Fibroblast of villous mesenchyme (primary cell): ENCODE data around the gene PCYT2. TPM values are rescaled to one million over a fixed set of nuclear protein-coding genes. Genes with fewer than 3 reads are reported as not detected.

ENCODE experiments used
- DNase-seq: peaks from one replicate; pipeline ENCODE4 v3.0.0-alpha.2; 2010; ENCODE audit warnings: low read depth
- H3K4me3 ChIP-seq: 2 replicates; pipeline ENCODE4 v1.5.1; 2011; ENCODE audit warnings: low read depth, mild to moderate bottlenecking, low read length
- total RNA-seq: library from RNA; depleted of rRNA; stranded (reverse); fragments of >200 nt; gene quantifications from 2 replicates; pipeline ENCODE4 v1.2.3, GENCODE V29; 2012
- TF ChIP-seq, protein P1 (sequence below): IDR thresholded peaks from 2 replicates; pipeline ENCODE4 v1.5.1; 2012; ENCODE audit warnings: low read depth, mild to moderate bottlenecking, low read length; ENCODE audit not compliant: insufficient read depth

Gene PCYT2
- total RNA-seq, 1 donor, result 70.8 TPM

DNA sequence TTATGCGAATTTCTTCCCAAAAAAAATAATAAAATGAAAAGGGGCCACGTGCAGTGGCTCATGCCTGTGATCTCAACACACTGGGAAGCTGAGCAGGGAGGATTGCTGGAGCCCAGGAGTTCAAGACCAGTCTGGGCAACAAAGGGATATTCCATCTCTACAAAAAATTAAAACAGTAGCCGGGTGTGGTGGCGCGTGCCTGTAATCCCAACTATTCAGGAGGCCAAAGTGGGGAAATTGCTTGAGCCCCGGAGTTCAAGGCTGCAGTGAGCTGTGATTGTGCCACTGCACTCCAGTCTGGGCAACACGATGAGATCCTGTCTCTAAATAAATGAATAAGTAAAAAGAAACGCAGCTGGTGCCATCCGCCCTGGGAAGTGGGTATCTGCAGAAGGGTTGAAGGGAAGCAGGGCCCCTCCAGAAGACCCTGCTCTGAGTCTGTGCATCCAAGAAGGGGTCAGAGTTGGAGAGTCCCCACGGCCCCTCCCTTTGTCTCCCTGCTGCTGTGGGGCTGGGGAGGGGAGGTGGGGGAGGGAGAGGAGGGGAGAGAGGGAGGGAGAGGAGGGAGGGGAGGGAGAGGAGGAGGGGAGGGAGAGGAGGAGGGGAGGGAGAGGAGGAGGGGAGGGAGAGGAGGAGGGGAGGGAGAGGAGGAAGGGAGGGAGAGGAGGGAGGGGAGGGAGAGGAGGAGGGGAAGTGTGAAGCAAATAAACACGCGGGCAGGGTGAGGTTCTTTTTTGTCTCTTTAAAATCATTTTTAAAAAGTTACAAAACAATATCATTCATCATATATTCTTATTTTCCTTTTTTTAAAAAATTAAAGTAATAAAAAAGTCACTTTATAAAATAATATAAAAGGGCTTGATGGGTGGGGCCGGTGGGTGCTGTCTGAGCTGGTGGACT, 40.8 kb upstream of the PCYT2 start:
- no peak for DNase-seq
- no peak overlapping the region for H3K4me3 ChIP-seq
- TF ChIP-seq, protein P1, sequence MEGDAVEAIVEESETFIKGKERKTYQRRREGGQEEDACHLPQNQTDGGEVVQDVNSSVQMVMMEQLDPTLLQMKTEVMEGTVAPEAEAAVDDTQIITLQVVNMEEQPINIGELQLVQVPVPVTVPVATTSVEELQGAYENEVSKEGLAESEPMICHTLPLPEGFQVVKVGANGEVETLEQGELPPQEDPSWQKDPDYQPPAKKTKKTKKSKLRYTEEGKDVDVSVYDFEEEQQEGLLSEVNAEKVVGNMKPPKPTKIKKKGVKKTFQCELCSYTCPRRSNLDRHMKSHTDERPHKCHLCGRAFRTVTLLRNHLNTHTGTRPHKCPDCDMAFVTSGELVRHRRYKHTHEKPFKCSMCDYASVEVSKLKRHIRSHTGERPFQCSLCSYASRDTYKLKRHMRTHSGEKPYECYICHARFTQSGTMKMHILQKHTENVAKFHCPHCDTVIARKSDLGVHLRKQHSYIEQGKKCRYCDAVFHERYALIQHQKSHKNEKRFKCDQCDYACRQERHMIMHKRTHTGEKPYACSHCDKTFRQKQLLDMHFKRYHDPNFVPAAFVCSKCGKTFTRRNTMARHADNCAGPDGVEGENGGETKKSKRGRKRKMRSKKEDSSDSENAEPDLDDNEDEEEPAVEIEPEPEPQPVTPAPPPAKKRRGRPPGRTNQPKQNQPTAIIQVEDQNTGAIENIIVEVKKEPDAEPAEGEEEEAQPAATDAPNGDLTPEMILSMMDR, result no peak

GRCh38 chr17:81950501-81950900, 39.3 kb upstream of the PCYT2 start:
- no peak overlapping the region for H3K4me3 ChIP-seq
- no peak for DNase-seq
- TF ChIP-seq, protein P1, result no peak

DNA sequence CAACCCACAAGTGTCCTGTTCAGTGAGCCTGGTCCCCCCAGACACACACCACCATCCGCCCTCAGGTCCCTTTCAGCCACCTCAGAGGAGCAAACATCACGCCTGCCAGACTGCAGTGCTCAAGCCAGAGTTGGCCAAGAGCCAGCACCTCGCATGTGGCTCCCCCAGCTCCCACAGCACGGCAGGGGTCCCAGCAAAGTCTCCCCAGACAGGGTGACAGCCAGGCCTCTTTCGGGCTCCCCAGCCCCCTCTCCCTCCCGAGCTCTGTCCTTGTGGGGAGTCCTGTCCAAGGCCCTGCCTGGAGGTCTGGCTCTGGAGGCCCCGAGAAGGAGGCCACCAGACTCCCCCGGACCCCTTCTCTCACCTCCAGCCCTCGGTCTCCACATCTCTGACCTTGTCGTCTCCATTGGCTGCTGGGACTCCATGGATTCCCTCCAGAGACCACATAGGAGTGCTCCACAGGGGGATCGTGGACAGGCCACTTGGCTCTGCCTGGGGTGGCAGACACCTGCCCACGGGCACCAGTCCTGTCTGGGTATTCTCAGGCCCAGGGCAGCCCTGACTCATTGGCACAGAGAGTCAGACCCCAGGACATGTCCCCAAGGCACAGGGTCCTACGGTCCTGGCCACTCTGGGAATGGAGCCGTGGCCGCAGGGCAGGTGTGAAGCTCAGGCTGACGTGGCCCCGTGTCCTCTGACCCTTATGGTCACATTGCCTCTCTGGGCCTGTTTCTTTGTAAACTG, 37.6 kb upstream of the PCYT2 start:
- DNase-seq, result no peak
- H3K4me3 ChIP-seq, result no peak overlapping the region
- TF ChIP-seq, protein P1, result no peak

GRCh38 chr17:81947189-81947588, 36.0 kb upstream of the PCYT2 start, which contains the start of gene MYADML2:
MYADML2 (minus strand) TSS chr17:81947233; CDS start chr17:81941741, 5,492 bp downstream.
- DNase-seq, result no peak
- TF ChIP-seq, protein P1, result no peak
- no peak within 1 kb of the TSS for H3K4me3 ChIP-seq

DNA sequence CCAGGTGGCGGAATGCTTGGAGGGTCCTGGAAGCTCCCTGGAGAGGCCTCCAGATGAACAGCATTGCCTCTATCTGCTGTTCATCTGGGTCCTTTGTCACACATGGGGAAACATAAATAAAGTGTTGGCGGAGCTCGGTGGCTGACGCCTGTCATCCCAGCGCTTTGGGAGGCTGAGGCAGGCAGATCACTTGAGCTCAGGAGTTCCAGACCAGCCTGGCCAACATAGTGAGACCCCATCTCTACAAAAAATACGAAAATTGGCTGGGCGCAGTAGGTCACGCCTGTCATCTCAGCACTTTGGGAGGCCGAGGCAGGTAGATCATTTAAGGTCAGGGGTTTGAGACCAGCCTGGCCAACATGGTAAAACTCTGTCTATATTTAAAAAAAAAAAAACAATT, 33.7 kb upstream of the PCYT2 start:
- TF ChIP-seq, protein P1, result no peak
- no peak overlapping the region for H3K4me3 ChIP-seq
- no peak for DNase-seq

- DNase-seq, result no peak
- no peak overlapping the region for H3K4me3 ChIP-seq
- TF ChIP-seq, protein P1, result no peak
Measured at GRCh38 chr17:81942167-81942553, 31.0 kb upstream of the PCYT2 start.
